ENCODE results near the gene RPP25.
"Not testable (repeated sequence)": the region's sequence is repeated elsewhere in the genome, so short reads cannot be mapped to it uniquely, and the experiment has no call there.

The RPP25 gene

DNA sequence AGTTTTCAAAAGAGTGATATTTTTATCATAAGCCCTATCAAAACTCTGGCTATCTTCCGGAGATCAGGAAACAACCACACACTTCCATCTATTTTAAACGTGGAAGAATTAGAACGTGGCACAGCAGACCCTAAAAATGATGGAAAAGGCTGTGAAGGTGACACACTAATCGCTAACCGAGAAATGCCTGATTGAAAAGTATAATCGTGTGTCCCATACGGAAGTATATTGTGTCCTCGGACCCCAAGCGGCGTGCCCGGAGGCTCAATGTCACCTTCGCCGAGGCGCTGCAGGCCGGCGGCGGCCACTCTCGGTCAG is 19.3 kb downstream of the RPP25 start:
- TF ChIP-seq PPARA (CRISPR knock-in tag; IDR thresholded peaks at IDR 0.05; ENCODE audit: borderline replicate concordance) (no peak), CREB5 (CRISPR knock-in tag; IDR thresholded peaks at IDR 0.05; ENCODE audit: low read depth) (no peak), GLIS3 (CRISPR knock-in tag; IDR thresholded peaks at IDR 0.05) (no peak), SNAI2 (CRISPR knock-in tag; IDR thresholded peaks at IDR 0.05) (no peak), ZFP3 (CRISPR knock-in tag; IDR thresholded peaks at IDR 0.05) (no peak), TOX (CRISPR knock-in tag; IDR thresholded peaks at IDR 0.05; ENCODE audit: borderline replicate concordance) (no peak), TCF4 (CRISPR knock-in tag; IDR thresholded peaks at IDR 0.05; ENCODE audit: borderline replicate concordance) (no peak)
- TF ChIP-seq, protein P1, sequence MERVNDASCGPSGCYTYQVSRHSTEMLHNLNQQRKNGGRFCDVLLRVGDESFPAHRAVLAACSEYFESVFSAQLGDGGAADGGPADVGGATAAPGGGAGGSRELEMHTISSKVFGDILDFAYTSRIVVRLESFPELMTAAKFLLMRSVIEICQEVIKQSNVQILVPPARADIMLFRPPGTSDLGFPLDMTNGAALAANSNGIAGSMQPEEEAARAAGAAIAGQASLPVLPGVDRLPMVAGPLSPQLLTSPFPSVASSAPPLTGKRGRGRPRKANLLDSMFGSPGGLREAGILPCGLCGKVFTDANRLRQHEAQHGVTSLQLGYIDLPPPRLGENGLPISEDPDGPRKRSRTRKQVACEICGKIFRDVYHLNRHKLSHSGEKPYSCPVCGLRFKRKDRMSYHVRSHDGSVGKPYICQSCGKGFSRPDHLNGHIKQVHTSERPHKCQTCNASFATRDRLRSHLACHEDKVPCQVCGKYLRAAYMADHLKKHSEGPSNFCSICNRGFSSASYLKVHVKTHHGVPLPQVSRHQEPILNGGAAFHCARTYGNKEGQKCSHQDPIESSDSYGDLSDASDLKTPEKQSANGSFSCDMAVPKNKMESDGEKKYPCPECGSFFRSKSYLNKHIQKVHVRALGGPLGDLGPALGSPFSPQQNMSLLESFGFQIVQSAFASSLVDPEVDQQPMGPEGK (CRISPR knock-in tag; IDR thresholded peaks at IDR 0.05; ENCODE audit: borderline replicate concordance), result no peak
- TF ChIP-seq, protein P2, sequence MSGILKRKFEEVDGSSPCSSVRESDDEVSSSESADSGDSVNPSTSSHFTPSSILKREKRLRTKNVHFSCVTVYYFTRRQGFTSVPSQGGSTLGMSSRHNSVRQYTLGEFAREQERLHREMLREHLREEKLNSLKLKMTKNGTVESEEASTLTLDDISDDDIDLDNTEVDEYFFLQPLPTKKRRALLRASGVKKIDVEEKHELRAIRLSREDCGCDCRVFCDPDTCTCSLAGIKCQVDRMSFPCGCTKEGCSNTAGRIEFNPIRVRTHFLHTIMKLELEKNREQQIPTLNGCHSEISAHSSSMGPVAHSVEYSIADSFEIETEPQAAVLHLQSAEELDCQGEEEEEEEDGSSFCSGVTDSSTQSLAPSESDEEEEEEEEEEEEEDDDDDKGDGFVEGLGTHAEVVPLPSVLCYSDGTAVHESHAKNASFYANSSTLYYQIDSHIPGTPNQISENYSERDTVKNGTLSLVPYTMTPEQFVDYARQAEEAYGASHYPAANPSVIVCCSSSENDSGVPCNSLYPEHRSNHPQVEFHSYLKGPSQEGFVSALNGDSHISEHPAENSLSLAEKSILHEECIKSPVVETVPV (CRISPR knock-in tag; IDR thresholded peaks at IDR 0.05), result no peak
- ATAC-seq, result no peak

DNA sequence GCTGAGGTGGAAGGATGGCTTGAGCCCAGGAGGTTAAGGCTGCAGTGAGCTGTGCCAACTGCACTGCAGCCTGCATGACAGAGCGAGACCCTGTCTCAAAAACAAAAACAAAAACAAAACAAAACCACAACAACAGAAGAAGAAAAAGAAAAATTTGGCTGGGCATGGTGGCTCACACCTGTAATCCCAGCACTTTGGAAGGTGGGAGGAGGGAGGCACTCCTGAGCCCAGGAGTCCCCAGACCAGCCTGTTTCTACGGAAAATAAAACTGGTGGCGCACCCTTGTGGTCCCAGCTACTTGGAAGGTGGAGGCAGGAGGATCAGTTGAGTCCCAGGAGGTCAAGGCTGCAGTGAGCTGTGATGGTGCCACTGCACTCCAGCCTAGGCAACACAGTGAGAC is 21.4 kb downstream of the RPP25 start:
- ATAC-seq, result not testable (repeated sequence)

DNA sequence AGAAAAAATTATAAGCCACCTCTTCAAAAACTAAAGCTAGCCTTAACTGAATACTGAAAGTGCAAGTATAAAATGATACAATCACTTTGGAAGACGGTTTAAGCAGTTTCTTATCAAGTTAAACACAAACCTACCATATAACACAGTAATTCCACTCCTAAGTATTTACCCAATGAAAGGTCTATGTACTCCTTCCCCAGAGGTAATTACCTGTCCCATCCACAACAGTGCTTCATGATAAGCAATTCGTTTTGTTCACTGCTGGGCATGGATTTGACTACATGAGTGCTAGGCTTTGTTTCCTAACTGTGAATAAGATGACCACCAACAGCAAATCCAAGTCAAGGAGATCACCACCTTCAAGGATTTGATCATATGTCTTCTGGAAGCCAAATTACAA is 23.0 kb downstream of the RPP25 start:
- no peak for ATAC-seq
- TF ChIP-seq, protein P3, sequence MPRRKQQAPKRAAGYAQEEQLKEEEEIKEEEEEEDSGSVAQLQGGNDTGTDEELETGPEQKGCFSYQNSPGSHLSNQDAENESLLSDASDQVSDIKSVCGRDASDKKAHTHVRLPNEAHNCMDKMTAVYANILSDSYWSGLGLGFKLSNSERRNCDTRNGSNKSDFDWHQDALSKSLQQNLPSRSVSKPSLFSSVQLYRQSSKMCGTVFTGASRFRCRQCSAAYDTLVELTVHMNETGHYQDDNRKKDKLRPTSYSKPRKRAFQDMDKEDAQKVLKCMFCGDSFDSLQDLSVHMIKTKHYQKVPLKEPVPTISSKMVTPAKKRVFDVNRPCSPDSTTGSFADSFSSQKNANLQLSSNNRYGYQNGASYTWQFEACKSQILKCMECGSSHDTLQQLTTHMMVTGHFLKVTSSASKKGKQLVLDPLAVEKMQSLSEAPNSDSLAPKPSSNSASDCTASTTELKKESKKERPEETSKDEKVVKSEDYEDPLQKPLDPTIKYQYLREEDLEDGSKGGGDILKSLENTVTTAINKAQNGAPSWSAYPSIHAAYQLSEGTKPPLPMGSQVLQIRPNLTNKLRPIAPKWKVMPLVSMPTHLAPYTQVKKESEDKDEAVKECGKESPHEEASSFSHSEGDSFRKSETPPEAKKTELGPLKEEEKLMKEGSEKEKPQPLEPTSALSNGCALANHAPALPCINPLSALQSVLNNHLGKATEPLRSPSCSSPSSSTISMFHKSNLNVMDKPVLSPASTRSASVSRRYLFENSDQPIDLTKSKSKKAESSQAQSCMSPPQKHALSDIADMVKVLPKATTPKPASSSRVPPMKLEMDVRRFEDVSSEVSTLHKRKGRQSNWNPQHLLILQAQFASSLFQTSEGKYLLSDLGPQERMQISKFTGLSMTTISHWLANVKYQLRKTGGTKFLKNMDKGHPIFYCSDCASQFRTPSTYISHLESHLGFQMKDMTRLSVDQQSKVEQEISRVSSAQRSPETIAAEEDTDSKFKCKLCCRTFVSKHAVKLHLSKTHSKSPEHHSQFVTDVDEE (CRISPR knock-in tag; IDR thresholded peaks at IDR 0.05), result no peak
- TF ChIP-seq ZNF70 (CRISPR knock-in tag; IDR thresholded peaks at IDR 0.05) (no peak), BACH2 (CRISPR knock-in tag; IDR thresholded peaks at IDR 0.05; ENCODE audit: borderline replicate concordance) (no peak), ZC3H10 (CRISPR knock-in tag; IDR thresholded peaks at IDR 0.05) (no peak), ZNF565 (CRISPR knock-in tag; conservative IDR thresholded peaks at IDR 0.05; ENCODE audit: low read depth) (no peak), PPARA (CRISPR knock-in tag; IDR thresholded peaks at IDR 0.05; ENCODE audit: borderline replicate concordance) (no peak), TCF4 (CRISPR knock-in tag; IDR thresholded peaks at IDR 0.05; ENCODE audit: borderline replicate concordance) (no peak), ZFP30 (CRISPR knock-in tag; IDR thresholded peaks at IDR 0.05) (no peak), SNAI2 (CRISPR knock-in tag; IDR thresholded peaks at IDR 0.05) (no peak), TOX (CRISPR knock-in tag; IDR thresholded peaks at IDR 0.05; ENCODE audit: borderline replicate concordance) (no peak), ARNTL (CRISPR knock-in tag; IDR thresholded peaks at IDR 0.05; ENCODE audit: borderline replicate concordance, low read depth) (no peak)
- TF ChIP-seq, protein P1 (CRISPR knock-in tag; IDR thresholded peaks at IDR 0.05; ENCODE audit: borderline replicate concordance), result no peak
- TF ChIP-seq, protein P2 (CRISPR knock-in tag; IDR thresholded peaks at IDR 0.05), result no peak
- TF ChIP-seq, protein P4, sequence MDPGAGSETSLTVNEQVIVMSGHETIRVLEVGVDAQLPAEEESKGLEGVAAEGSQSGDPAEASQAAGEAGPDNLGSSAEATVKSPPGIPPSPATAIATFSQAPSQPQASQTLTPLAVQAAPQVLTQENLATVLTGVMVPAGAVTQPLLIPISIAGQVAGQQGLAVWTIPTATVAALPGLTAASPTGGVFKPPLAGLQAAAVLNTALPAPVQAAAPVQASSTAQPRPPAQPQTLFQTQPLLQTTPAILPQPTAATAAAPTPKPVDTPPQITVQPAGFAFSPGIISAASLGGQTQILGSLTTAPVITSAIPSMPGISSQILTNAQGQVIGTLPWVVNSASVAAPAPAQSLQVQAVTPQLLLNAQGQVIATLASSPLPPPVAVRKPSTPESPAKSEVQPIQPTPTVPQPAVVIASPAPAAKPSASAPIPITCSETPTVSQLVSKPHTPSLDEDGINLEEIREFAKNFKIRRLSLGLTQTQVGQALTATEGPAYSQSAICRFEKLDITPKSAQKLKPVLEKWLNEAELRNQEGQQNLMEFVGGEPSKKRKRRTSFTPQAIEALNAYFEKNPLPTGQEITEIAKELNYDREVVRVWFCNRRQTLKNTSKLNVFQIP (CRISPR knock-in tag; IDR thresholded peaks at IDR 0.05; ENCODE audit: borderline replicate concordance, low read depth), result no peak

Data from SK-N-SH treated with all-trans-retinoic acid at 6 μM for 48 hours (cell line).